Lung microvascular endothelial cell (primary cell): ENCODE measurements around the gene GLDC. TPM values are rescaled to one million over a fixed set of nuclear protein-coding genes. Genes with fewer than 3 reads are reported as not detected.

Experiments used
- DNase-seq, 2 donors: peaks; one replicate each; pipeline versions ENCODE4 v3.0.0 to v3.0.0-alpha.2; 2010; ENCODE audit warnings: low read depth in 2 of 2
- total RNA-seq: library from RNA; depleted of rRNA; stranded (reverse); fragments of >200 nt; gene quantifications from 2 replicates; pipeline ENCODE4 v1.2.1, GENCODE V29; 2014

The GLDC gene
- total RNA-seq, 1 donor from 2014 or later = 1.8 TPM

DNA sequence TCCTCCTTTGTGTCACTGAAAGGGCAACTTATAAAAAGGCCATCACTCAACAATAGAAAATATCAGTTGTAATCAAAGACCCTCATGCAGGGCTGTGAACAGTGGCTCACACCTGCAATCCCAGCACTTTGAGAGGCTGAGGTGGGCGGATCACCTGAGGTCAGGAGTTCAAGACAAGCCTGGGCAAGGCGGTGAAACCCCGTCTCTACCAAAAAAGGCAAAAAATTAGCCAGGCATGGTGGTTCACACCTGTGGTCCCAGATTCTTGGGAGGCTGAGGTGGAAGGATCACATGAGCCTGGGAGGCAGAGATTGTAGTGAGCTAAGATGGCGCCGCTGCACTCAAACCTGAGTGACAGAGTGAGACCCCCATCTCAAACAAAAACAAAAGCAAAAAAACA lies 24.7 kb downstream of the GLDC start:
- no peak for DNase-seq

DNA sequence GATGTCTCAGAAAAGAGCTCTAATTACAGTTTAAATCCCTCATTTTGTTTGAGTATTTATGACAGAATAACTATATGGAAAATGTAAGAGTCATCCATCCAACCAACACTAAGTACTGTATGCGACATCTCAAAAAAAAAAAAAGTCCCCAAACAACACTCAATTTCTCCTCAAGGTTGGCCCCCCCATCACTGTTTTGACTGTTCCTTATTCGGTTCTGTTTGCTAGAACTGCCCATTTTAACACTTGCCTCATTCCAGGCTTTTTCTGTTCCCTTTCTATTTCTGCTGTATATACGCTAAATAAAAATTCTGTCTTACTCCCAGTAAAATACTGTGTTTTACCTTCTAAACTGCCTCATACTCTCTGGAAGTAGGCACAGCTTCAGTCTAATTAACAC lies 25.2 kb downstream of the GLDC start:
- DNase-seq = no peak

DNA sequence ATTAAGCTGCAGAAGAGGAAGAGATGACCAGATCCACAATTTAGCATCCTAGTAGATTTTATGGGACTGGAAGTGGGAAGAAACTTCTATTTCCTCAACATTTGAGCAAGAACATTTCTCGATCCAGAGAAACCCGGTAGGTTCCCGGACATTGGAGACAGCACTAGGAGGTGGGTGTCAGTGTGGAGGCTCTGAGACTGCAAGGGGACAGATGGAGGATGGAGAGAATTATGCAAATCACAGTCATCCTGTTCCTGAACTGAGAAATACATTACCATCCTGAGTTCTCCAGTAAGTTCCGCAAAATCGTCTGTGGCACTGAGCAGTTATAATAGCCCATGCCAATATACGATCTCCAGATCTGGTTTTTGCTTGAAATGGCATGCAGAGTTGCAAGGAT lies 25.6 kb downstream of the GLDC start:
- no peak for DNase-seq

DNA sequence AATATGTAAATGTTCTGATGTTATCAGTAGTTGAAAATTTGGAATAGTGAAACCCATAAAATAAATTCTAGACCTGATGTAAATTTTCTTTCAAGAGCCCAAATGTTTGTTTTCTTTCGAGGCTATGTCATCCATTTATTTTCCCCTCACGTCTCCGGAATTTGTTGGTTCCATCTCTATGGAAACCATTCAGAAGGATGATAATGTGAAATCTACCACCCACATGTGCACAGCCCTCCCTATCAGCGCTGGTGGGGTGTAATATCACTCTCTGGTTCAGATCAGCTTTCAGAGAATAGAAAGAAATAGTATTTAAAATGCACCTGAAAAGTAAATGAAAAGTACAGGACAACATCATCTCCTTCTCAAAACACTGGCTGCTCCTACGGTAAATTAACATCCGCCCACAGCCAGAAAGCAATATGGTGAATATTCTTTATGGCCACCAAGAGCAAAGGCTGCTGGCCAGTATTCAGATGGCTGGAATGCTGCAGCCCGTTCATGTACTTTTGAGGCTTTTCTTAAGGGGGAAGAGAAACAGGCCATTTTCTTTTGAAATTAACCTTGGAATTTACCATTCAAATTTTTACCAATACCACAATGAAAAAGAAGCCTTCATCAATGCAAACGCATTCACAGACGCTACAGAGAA lies 28.5 kb downstream of the GLDC start:
- DNase-seq = no peak

DNA sequence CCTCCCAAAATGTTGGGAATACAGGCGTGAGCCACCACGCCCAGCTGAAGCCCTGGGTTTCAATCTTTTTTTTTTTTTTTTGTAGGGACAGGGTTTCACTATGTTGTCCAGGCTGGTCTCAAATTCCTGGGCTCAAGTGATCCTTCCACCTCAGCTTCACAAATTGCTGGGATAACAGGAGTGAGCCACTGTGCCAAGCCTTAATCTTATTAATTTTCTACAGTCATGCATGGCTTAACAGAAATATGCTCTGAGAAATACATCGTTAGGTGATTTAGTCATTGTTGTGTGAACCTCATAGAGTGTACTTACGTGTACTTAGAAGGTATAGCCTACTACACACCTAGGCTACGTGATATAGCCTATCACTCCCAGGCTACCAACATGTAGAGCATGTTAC lies 31.0 kb downstream of the GLDC start:
- no peak for DNase-seq

DNA sequence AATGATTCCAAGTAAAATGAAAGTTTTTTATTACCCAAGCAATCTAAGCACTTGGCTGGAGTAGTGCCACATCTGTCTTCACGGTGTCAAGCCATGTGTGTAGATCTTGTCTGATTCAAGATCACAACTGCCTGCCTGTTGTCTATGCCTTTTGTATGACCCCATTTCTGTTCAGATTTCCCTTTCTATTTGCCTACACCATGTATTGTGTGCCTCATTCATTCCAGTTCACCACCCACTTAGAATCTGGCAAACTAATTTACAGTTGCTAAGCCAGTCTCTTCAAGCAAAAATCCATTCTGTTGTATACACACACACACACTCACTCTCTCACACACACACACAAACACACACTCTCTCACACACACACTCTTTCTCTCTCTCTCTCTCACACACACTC lies 33.7 kb downstream of the GLDC start:
- no peak for DNase-seq

DNA sequence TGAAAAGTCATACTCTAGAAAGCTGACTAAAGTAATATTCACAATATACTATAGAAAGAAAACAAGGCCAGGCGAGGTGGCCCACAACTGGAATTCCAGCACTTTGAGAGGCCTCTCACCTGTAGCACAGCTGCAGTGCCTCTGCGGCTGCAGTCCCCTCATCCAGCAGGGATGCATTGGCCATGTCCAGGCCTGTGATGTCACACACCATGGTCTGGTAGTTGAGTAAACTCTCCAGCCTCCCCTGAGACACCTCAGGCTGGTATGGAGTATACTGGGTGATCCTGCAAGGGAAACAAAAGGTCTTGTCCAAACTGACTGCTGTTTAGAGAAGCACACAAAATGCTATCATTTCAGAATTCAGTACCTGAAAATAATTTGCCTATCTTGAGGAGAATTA lies 35.5 kb downstream of the GLDC start:
- no peak for DNase-seq

DNA sequence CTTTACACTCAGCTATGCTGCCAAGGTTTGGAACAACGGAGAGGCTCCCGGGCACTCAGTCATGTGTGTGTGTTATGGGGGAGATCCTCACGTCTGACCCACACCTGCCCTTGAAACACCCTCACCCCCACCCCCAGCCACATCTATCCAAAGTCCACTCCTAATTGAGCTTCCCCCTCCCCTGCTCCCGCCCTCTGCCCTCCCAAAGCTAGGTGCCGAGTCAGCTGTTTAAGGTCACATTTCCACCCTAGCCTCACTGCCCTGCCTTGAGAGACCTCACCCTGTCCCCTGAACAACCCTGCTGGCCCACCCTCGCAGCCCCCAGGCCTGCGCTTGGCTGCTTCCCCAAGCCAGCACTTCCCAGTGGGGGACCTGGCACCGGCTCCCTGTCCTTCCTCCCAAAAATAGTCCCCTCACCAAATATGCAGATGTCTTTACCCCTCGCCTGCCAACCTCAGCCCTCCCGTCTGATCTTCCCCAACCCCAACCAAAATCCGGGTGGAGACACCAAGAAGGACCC lies 36.0 kb downstream of the GLDC start:
- no peak for DNase-seq

DNA sequence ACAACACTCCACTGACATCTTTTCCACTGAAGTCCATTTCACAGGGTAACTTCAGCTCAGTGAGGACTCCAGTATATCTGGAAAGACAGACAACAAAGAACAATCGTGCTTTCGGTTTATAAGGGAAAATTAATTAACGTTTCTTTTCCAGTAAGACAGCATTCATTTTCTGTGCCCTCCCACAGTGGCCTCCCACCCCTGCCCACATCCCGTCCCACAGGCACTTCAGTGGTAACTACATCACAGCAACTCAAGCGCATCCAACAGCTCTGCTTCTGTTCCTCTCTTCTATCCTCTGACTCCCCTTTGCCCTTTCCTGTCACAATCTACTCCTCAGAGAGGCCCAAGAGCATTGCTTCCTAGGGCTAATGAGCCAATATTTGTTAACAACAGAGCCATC lies 40.3 kb downstream of the GLDC start:
- DNase-seq = no peak

DNA sequence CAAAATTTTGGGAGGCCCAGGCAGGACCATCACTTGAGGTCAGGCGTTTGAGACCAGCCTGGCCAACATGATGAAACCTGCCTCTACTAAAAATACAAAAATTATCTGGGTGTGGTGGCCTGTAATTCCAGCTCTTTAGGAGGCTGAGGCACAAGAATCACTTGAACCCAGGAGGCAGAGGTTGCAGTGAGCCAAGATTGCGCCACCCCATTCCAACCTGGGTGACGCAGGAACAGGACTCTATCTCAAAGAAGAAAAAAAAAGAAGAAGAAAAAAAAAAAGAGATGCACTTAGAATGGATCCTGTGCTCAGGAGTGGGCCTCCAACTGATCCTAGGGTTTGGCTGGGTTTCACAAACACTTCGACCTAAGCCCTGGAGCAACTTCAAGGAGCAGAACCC lies 45.1 kb downstream of the GLDC start:
- DNase-seq = no peak

DNA sequence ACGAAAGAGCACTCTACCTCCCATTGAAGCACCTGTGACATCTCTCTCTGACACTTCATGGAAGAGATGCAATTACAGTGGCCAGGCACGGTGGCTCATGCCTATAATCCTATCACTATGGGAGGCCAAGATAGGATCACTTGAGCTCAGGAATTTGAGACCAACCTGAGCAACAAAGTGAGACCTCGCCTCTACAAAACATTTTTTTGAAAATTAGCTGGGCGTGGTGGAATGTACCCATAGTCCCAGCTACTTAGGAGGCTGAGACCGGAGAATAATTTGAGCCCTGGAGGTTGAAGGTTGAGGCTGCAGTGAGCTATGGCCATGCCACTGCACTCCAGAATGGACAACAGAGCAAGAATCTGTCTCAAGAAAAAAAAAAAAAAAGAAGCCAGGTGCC lies 45.5 kb downstream of the GLDC start:
- no peak for DNase-seq

DNA sequence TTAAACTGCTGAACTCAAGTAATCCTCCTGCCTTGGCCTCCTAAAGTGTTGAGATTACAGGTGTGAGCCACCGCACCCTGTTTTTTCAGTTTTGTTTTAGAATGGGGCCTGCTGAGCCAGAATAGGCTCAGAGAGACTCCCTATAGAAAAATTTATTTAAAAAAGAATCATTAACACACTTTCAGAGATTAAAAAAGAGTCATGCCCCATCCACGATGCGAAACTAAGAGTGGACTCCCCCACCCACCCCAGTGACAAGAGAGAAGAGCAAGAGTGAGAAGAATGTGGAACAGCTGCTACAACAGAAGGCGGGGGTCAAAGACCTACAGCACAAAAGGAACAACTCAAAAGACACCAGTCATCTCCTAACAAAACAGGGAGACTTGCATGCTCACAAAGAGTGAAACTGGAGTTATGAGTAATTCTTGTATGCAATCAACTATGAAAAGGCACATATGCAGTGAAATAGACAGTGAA lies 47.2 kb downstream of the GLDC start:
- DNase-seq = no peak

DNA sequence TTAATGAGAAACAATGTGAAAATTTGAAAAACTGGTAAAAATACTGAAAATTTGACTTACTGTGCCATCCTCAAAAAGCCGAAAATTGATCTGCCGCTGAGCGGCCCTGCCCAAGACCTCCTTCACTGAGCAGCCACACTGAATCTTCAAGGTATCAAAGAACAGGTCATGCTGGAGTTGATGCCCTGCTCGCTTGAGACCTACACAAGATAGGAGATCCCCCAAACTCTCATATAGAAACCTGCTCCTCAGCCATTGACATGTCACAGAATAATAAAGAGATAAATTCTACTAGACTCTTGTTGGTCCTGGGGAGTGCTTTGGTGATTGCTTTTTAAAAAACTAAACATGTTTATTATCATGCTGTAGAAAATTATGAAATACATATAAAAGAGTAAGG lies 52.7 kb downstream of the GLDC start:
- no peak for DNase-seq

DNA sequence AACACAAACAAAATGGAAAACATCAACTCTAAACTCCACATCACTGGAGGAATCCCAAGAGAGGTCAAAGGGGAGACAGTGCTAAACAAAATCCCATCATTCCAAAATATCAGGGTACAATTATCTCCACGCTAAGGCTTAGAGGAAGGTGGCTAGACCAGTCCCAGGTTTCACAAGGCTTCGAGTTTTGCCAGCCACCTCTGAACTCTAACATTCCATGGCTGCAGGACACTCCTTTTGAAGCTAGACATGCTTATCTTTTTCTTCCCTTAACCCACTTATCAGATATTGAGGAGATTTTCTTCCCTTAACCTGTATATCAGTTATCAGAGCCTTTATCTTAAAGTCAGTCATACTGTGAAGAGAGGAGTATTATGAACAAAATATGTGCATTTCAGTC lies 53.3 kb downstream of the GLDC start:
- no peak for DNase-seq

DNA sequence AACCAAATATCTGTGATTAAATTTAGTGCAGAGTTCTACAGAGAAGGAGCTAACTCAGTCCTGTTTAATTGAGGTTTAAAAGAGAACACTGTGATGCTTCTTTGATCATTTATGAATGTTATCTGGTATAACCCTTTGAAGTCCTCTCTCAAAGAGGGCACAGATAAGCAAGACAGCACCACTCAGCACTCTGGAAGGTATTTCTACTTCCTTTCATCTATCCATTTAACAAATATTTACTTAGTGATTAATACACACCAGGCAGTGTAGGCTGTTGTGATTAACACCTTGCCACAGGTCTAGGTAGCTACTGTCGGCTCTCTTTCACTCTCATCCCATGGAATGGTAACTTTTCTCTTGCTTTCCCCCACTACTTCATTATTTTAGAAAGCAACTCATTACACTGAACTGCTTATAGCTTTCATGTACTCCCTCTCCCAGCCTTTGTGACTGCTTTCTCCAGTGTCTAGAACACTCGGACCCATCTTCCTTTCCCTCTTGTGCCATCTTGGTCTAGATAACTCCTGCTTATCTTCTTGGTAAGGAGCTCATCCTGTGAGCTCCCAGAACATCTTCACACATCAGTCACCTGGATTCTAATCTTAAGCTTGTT lies 54.7 kb downstream of the GLDC start:
- no peak for DNase-seq

DNA sequence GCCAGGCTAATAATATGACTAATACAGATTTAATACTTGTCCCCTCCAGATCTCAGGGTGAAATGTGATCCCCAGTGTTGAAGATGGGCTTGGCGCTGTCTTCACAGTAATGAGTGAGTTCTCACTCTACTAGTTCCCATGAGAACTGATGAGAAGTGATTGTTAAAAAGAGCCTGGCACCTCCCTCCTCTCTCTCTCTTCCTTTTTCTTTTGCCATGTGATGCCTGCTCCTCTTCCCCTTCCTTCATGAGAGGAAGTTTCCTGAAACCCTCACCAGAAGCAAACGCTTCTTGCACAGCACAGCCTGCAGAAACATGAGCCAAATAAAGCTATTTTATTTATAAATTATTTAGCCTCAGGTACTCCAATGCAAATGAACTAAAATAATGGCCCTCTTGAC lies 55.2 kb downstream of the GLDC start:
- DNase-seq = no peak

DNA sequence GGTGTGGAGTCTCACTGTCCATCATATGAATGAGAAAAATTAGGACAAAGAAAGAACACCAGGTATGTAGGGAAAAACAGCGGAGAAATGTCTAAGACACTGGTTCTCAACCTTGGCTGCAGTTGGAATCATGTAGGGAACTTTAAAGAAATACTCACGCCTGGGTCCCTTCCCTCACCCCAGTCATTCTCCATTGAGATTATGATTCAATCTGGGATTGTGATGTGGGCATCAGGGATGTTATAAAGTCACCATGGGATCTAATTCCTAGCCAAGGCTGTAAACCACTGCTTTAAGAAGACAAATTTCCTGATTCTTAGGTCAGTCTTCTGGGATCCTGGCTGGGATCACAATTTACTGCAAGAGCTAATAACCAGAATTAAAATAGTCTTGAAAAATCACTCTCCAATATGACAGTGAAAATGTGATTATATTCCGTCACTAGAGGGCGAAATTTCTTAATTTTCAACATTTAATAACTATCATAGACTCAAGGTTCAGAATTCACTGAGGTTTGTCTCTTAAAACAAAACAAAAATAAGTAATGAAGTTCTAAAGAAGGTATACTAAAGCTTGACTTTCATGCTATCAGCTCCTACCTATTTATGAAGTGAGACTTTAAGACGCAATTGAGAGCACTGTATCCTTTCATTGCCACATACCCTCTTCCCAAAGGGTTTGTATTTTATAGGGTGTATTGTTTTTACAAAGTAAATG lies 60.5 kb downstream of the GLDC start:
- peak; percentile 43 to 58 for DNase-seq

DNA sequence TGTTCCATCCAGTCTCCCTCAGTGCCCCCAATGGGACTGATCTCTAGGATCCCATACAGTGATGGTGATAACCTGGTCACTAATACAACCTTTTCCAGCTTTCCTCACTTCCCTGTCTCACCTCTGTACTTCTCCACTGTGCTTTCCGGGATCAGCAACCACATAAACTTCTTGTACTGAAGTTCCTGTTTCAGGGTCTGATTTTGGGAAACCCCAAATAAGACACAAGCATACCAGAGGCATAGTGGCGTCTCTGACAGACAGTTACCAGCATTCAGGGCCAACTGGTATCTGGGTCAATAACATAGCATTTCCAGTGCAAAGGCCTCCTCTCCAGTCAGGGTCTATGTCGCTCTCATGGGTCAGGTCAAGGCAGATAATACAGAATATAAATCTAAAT lies 64.3 kb downstream of the GLDC start:
- DNase-seq = no peak

DNA sequence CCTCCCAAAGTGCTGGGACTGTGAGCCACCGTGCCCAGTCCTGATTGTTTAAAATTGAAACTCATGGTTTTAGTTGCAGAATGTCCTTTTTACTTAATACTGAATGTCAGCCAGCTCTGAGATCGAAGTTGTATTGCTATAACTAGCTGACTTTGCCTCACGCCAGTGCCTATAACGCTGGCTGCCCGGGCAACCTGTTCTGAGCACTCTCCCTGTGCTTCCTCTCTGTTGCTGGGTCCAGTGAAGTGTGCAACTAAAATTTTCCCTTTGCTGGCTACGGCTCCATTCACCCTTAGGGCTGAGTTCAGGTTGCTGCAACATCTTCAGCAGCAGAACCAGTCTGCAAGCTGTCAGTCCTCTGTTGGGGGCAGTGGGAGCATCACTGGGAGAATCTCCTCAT lies 65.9 kb downstream of the GLDC start:
- no peak for DNase-seq

DNA sequence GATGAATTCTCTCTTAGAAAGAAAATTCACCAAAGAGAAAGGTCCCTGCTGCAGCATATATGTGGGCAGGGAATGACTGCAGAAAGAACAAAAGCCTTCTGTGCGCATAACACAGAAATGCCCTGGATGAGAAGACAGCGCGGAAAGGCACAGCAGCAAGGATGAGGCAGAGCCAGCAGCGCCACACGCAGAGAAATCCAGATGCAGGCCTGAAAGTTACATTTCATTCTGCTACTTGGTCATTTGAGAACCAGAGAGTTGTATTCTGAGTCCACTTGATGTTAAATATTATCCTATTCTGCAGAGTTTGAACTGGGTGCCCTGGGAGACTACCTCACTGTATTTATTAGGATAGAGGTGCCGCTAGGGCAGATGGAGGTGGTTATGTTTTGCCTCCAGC lies 68.5 kb downstream of the GLDC start:
- DNase-seq = no peak

DNA sequence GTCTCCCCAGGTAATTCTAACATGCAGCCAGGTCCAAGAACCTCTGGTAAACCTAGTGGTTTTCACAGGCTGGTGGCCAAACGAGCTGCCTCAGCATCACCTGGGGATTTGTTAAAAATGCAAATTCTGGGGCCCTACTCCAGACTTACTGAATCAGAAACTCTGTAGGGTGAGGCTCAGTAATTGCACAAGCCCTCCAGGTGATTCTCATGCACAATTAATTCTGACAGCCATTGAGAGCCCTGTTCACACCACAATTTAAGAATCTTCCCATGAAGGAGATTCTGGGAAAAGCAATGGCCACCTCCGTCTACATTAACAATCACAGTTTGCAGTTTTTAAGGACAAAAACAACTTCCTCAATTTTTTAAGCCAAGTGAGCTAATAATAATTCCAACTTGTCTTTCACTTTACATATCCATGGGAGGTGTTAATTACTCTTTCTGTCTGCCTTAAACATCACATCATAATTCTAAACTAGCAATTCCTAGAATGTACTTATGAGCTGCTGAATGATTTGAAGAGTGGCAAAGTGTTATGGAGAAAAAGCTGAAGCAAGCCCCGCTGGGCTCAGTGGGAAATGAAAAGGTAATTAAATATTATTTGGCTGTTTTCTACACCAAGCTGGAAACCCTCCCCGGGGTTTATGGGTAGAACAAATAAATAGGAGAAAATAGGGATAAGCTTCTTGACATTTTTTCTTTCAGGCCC lies 70.0 kb downstream of the GLDC start:
- no peak for DNase-seq

DNA sequence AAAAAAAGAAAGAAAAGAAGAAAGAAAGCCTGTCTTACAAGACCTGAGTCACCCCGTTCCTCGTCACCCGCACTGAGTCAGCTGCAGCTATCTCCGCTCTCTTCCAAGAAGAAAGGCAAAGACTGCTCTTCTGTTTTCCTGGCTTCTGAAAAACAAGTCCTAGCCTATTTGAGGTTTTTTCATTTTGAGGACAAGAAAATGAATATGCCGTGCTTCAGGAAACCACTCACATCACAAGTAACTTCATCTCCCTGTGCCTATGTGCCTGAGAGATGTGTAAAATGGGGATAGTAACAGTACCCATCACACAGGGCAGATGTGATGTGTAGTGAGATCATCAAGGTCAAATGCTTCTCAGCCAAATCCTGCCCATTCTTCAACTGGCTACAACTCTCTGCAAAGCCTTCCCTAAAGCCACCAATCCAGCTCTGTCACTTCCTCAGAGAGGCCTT lies 78.4 kb downstream of the GLDC start:
- DNase-seq = peak; percentile 27 to 97
